Duodenal mucosa (tissue), 2 donors: ENCODE measurements around the gene ZFAND2B.

Source experiments
- H3K27ac ChIP-seq: one replicate; pipeline ENCODE4 v1.7.0; 2013; ENCODE audit warnings: low read depth, low read length
- H3K27me3 ChIP-seq, 2 donors: one replicate each; pipeline ENCODE4 v1.7.0; 2013; ENCODE audit warnings: low read length in 2 of 2, control low read depth in 1 of 2; ENCODE audit not compliant: insufficient read depth in 2 of 2, control insufficient read depth in 1 of 2
- H3K36me3 ChIP-seq, 2 donors: one replicate each; pipeline ENCODE4 v1.7.0; 2013; ENCODE audit warnings: low read length in 2 of 2, control low read depth in 1 of 2; ENCODE audit not compliant: insufficient read depth in 2 of 2, control insufficient read depth in 1 of 2
- H3K4me1 ChIP-seq, 2 donors: one replicate each; pipeline ENCODE4 v1.7.0; 2013; ENCODE audit warnings: low read length in 2 of 2, control low read depth in 1 of 2; ENCODE audit not compliant: insufficient read depth in 2 of 2, control insufficient read depth in 1 of 2
- H3K4me3 ChIP-seq, 2 donors: one replicate each; pipeline ENCODE4 v1.7.0; 2013; ENCODE audit warnings: low read length in 2 of 2, low read depth in 1 of 2
- H3K9ac ChIP-seq, 2 donors: one replicate each; pipeline ENCODE4 v1.7.0; 2013; ENCODE audit warnings: low read length in 2 of 2, low read depth in 1 of 2
- H3K9me3 ChIP-seq, 2 donors: one replicate each; pipeline ENCODE4 v1.7.0; 2013; ENCODE audit warnings: low read length in 2 of 2, control low read depth in 1 of 2; ENCODE audit not compliant: control insufficient read depth in 1 of 2

ZFAND2B gene

GRCh38 chr2:219214141-219214540, 7.6 kb downstream of the ZFAND2B start:
- Histone ChIP-seq H3K27ac (no peak overlapping the region), H3K4me1 (peaks cover 11 to 18% of the 10 kb centered on the region in 2 donors), H3K27me3 (no peaks in the 10 kb centered on the region), H3K9ac (no peak overlapping the region), H3K36me3 (peaks cover 9 to 39% of the 10 kb centered on the region in 2 donors), H3K4me3 (no peak overlapping the region), H3K9me3 (no peaks in the 10 kb centered on the region)

- Histone ChIP-seq H3K9ac (no peak overlapping the region), H3K4me3 (no peak overlapping the region), H3K36me3 (peaks cover 9 to 37% of the 10 kb centered on the region in 2 donors), H3K9me3 (no peaks in the 10 kb centered on the region), H3K27me3 (no peaks in the 10 kb centered on the region), H3K27ac (no peak overlapping the region), H3K4me1 (peaks cover 17 to 24% of the 10 kb centered on the region in 2 donors)
Measured at GRCh38 chr2:219214786-219215185, 8.2 kb downstream of the ZFAND2B start.

- H3K36me3 ChIP-seq: peaks cover 21 to 42% of the 10 kb centered on the region in 2 donors
Measured at GRCh38 chr2:219215871-219216534, 9.4 kb downstream of the ZFAND2B start.

GRCh38 chr2:219216535-219216915, 9.9 kb downstream of the ZFAND2B start:
- Histone ChIP-seq H3K9ac (no peak overlapping the region), H3K27ac (no peak overlapping the region), H3K27me3 (no peaks in the 10 kb centered on the region), H3K4me1 (peaks cover 21 to 27% of the 10 kb centered on the region in 2 donors), H3K9me3 (no peaks in the 10 kb centered on the region), H3K4me3 (no peak overlapping the region), H3K36me3 (peaks cover 24 to 48% of the 10 kb centered on the region in 2 donors)

More at GRCh38 chr2:219215871-219216534, 9.4 kb downstream of the ZFAND2B start:
- no peak overlapping the region for H3K27ac ChIP-seq
- H3K27me3 ChIP-seq: no peaks in the 10 kb centered on the region
- no peaks in the 10 kb centered on the region for H3K9me3 ChIP-seq
- H3K4me1 ChIP-seq: peaks cover 21 to 27% of the 10 kb centered on the region in 2 donors
- no peak overlapping the region for H3K9ac ChIP-seq
- H3K4me3 ChIP-seq: no peak overlapping the region

GRCh38 chr2:219218217-219218731, 11.7 kb downstream of the ZFAND2B start:
- no peaks in the 10 kb centered on the region for H3K9me3 ChIP-seq
- peak overlapping the region; percentile 74 for H3K27ac ChIP-seq
- peaks cover 37 to 55% of the 10 kb centered on the region in 2 donors for H3K36me3 ChIP-seq
- H3K4me1 ChIP-seq: peaks cover 21 to 27% of the 10 kb centered on the region in 2 donors
- peak overlapping the region; percentile 45 for H3K9ac ChIP-seq
- H3K4me3 ChIP-seq: peak overlapping the region; percentile 75 to 78
- H3K27me3 ChIP-seq: no peaks in the 10 kb centered on the region

GRCh38 chr2:219218732-219219701, 12.4 kb downstream of the ZFAND2B start, which contains the start of gene ABCB6:
Gene ABCB6, minus strand, starts transcription at chr2:219218958. Its CDS starts 285 bp downstream, at chr2:219218673.
- peaks cover 45 to 55% of the 10 kb centered on the region in 2 donors for H3K36me3 ChIP-seq

GRCh38 chr2:219219784-219220532, 13.4 kb downstream of the ZFAND2B start:
- H3K9ac ChIP-seq: no peak overlapping the region
- H3K4me1 ChIP-seq: peaks cover 21 to 27% of the 10 kb centered on the region in 2 donors
- peaks cover 45 to 55% of the 10 kb centered on the region in 2 donors for H3K36me3 ChIP-seq
- H3K27me3 ChIP-seq: no peaks in the 10 kb centered on the region
- no peak overlapping the region for H3K27ac ChIP-seq
- peak overlapping the region in 1 of 2 donors; percentile 75 for H3K4me3 ChIP-seq
- H3K9me3 ChIP-seq: no peaks in the 10 kb centered on the region

More at GRCh38 chr2:219218732-219219701, 12.4 kb downstream of the ZFAND2B start, which contains the start of gene ABCB6:
- Histone ChIP-seq H3K4me3 (peak within 1 kb of the TSS; percentile 75 to 78), H3K27me3 (no peaks in the 10 kb centered on the region), H3K4me1 (peaks cover 21 to 27% of the 10 kb centered on the region in 2 donors), H3K9ac (peak within 1 kb of the TSS; percentile 45), H3K27ac (peak within 1 kb of the TSS; percentile 74), H3K9me3 (no peaks in the 10 kb centered on the region)

GRCh38 chr2:219220652-219221402, 14.2 kb downstream of the ZFAND2B start:
- H3K27me3 ChIP-seq: no peaks in the 10 kb centered on the region

GRCh38 chr2:219221957-219222518, 15.5 kb downstream of the ZFAND2B start:
- no peak overlapping the region for H3K9ac ChIP-seq

More at GRCh38 chr2:219220652-219221402, 14.2 kb downstream of the ZFAND2B start:
- H3K9me3 ChIP-seq: no peaks in the 10 kb centered on the region
- peaks cover 21 to 27% of the 10 kb centered on the region in 2 donors for H3K4me1 ChIP-seq
- no peak overlapping the region for H3K9ac ChIP-seq
- no peak overlapping the region for H3K27ac ChIP-seq
- no peak overlapping the region for H3K4me3 ChIP-seq
- H3K36me3 ChIP-seq: peaks cover 51 to 63% of the 10 kb centered on the region in 2 donors

More at GRCh38 chr2:219221957-219222518, 15.5 kb downstream of the ZFAND2B start:
- Histone ChIP-seq H3K4me3 (no peak overlapping the region), H3K36me3 (peaks cover 57 to 71% of the 10 kb centered on the region in 2 donors), H3K27ac (no peak overlapping the region), H3K4me1 (peaks cover 21 to 27% of the 10 kb centered on the region in 2 donors), H3K27me3 (no peaks in the 10 kb centered on the region), H3K9me3 (no peaks in the 10 kb centered on the region)
